K562 (cell line): Measurements from ENCODE around the gene TEX53. TPM values are rescaled to one million over a fixed set of nuclear protein-coding genes. Genes with fewer than 3 reads are reported as not detected.

ENCODE experiments used
- ATAC-seq: fragments of 200-7000 bp; cut with Tn5 transposase; 3 replicates; pipeline ENCODE4 v1.9.1; 2020; ENCODE audit warnings: moderate library complexity
- BruUV-seq: library from RNA; stranded (reverse); fragments of 400-500 nt; replicated peaks from 2 replicates; lab custom pipeline; 2021; lab: Mats Ljungman, UMichigan
- CTCF ChIA-PET: fragments of 300-600 bp; formaldehyde crosslinking; extraction: SDS; loops from one replicate; lab custom pipeline; 2021; ENCODE audit warnings: low intra/inter-chr PET ratio; lab: Yijun Ruan, JAX
- POLR2A ChIA-PET: fragments of 300-600, 350-650 bp; sonication (Branson Sonifier 250); formaldehyde crosslinking; extraction: SDS; loops from one replicate; lab custom pipeline; 2021; ENCODE audit warnings: antibody characterized with exemption, inconsistent platforms; lab: Yijun Ruan, JAX
- DNase-seq, 4 experiments: peaks; one replicate each; pipeline versions ENCODE4 v3.0.0 to v3.0.0-alpha.2; 2011 to 2018; ENCODE audit warnings: low spot score in 3 of 4, mixed read lengths in 3 of 4; ENCODE audit errors: extremely low read depth in 1 of 4
- FAIRE-seq: peaks from 2 replicates; lab custom pipeline; 2011; peaks lifted over from hg19 to GRCh38; lab: Jason Lieb, UNC
- H2AFZ ChIP-seq: 2 replicates; pipeline ENCODE4 v1.6.0; 2011; ENCODE audit warnings: low read depth, low read length, control low read depth, inconsistent platforms
- H3K27ac ChIP-seq: fragments of 200-600 bp; 3 replicates; pipeline ENCODE4 v1.8.0; 2011; ENCODE audit warnings: low read depth, mild to moderate bottlenecking, control low read depth, inconsistent platforms, low read length, moderate library complexity, mixed read lengths; ENCODE audit errors: extremely low read depth
- H3K27me3 ChIP-seq, 2 experiments: fragments of 300-600 bp in 1 of 2; 2 replicates in 1 of 2; 3 replicates in 1 of 2; pipeline versions ENCODE4 v1.6.0 to v1.8.0; 2011; ENCODE audit warnings: inconsistent platforms in 2 of 2, low read length in 2 of 2, mild to moderate bottlenecking in 1 of 2, mixed read lengths in 1 of 2, moderate library complexity in 1 of 2; ENCODE audit not compliant: control insufficient read depth in 2 of 2, insufficient read depth in 2 of 2
- H3K36me3 ChIP-seq: fragments of 300-600 bp; 3 replicates; pipeline ENCODE4 v1.8.0; 2011; ENCODE audit warnings: mild to moderate bottlenecking, low read length, inconsistent platforms; ENCODE audit not compliant: control insufficient read depth, insufficient read depth
- H3K4me1 ChIP-seq, 2 experiments: fragments of 200-600 bp in 1 of 2; replicated peaks in 1 of 2; 2 replicates in 1 of 2; 3 replicates in 1 of 2; pipeline versions ENCODE4 v1.5.1 to v1.8.0; 2011; ENCODE audit warnings: inconsistent platforms in 2 of 2, low read length in 2 of 2, mild to moderate bottlenecking in 1 of 2, mixed read lengths in 1 of 2, moderate library complexity in 1 of 2; ENCODE audit not compliant: control insufficient read depth in 2 of 2, insufficient read depth in 2 of 2
- H3K4me2 ChIP-seq: 2 replicates; pipeline ENCODE4 v1.6.1; 2011; ENCODE audit warnings: low read length, control low read depth, inconsistent platforms, mixed read lengths; ENCODE audit not compliant: insufficient read depth
- H3K4me3 ChIP-seq: fragments of 200-600 bp; sonication (generic), shearing (Covaris generic); 2 replicates; pipeline ENCODE4 v1.5.1; 2016; ENCODE audit warnings: control low read depth, inconsistent platforms
- H3K79me2 ChIP-seq: fragments of 200-600 bp; 3 replicates; pipeline ENCODE4 v1.8.0; 2011; ENCODE audit warnings: low read length, inconsistent platforms; ENCODE audit not compliant: control insufficient read depth, insufficient read depth
- H3K9ac ChIP-seq, 2 experiments: 2 replicates each; pipeline versions ENCODE4 v1.6.0 to v1.6.1; 2011; ENCODE audit warnings: low read depth in 2 of 2, low read length in 2 of 2, control low read depth in 1 of 2, inconsistent platforms in 1 of 2, mild to moderate bottlenecking in 1 of 2, mixed read lengths in 1 of 2; ENCODE audit not compliant: insufficient read depth in 1 of 2
- H3K9me1 ChIP-seq: one replicate; pipeline ENCODE4 v1.6.0; 2011; ENCODE audit warnings: inconsistent platforms, mild to moderate bottlenecking, low read length, moderate library complexity; ENCODE audit not compliant: control insufficient read depth, insufficient read depth
- H3K9me3 ChIP-seq: replicated peaks from 2 replicates; pipeline ENCODE4 v1.5.1; 2011; ENCODE audit warnings: low read depth, low read length, inconsistent platforms; ENCODE audit not compliant: control insufficient read depth, insufficient read depth
- H4K20me1 ChIP-seq: replicated peaks from 2 replicates; pipeline ENCODE4 v1.6.1; 2011; ENCODE audit warnings: low read length, inconsistent platforms, mixed read lengths; ENCODE audit not compliant: control insufficient read depth, insufficient read depth
- CBX2 ChIP-seq: fragments of 200-600 bp; sonication (generic); IDR thresholded peaks from one replicate; pipeline ENCODE4 v1.6.1; 2012; ENCODE audit warnings: mild to moderate bottlenecking, low read length, inconsistent platforms; ENCODE audit not compliant: insufficient read depth, poor library complexity, severe bottlenecking
- CEBPB ChIP-seq: fragments of 450-650 bp; IDR thresholded peaks from 2 replicates; pipeline ENCODE4 v1.6.1; 2016; ENCODE audit warnings: missing genetic modification characterization, missing compliant biosample characterization
- ETS2 ChIP-seq: IDR thresholded peaks from 2 replicates; pipeline ENCODE4 v1.6.1; 2016; ENCODE audit warnings: borderline replicate concordance, missing genetic modification characterization, mild to moderate bottlenecking, moderate library complexity, missing compliant biosample characterization; ENCODE audit not compliant: poor library complexity, severe bottlenecking
- ETV6 ChIP-seq, 3 experiments: fragments of 150-350 bp in 1 of 3; sonication (generic) in 1 of 3; formaldehyde crosslinking in 1 of 3; IDR thresholded peaks; 2 replicates each; pipeline versions ENCODE4 v1.6.1 to v1.8.0; 2014 to 2022; ENCODE audit warnings: borderline replicate concordance in 2 of 3, low read depth in 2 of 3, antibody characterized with exemption in 1 of 3, low read length in 1 of 3, mild to moderate bottlenecking in 1 of 3, missing genetic modification reagents in 1 of 3
- LCOR ChIP-seq: sonication (generic); formaldehyde crosslinking; IDR thresholded peaks from 2 replicates; pipeline ENCODE4 v1.8.0; 2022; ENCODE audit warnings: mild to moderate bottlenecking, missing genetic modification reagents
- MCM3 ChIP-seq: fragments of 450-650 bp; IDR thresholded peaks from 2 replicates; pipeline ENCODE4 v1.6.1; 2016
- MLLT1 ChIP-seq, 2 experiments: fragments of 450-650 bp; IDR thresholded peaks; 2 replicates each; pipeline ENCODE4 v1.6.1; 2016
- TCF15 ChIP-seq: fragments of 250-450 bp; sonication (Bioruptor Pico); IDR thresholded peaks from 2 replicates; pipeline ENCODE4 v1.8.0; 2022; ENCODE audit warnings: moderate library complexity, mild to moderate bottlenecking, inconsistent platforms
- TFAM ChIP-seq: fragments of 250-450 bp; sonication (Bioruptor Pico); conservative IDR thresholded peaks from 2 replicates; pipeline ENCODE4 v1.5.0; 2021; ENCODE audit warnings: mild to moderate bottlenecking, moderate library complexity
- ZNF436 ChIP-seq: fragments of 250-450, 450-650 bp; sonication (Bioruptor Pico); formaldehyde crosslinking; IDR thresholded peaks from 2 replicates; pipeline ENCODE4 v1.7.0; 2020; ENCODE audit warnings: mild to moderate bottlenecking
- ZNF57 ChIP-seq: fragments of 450-650 bp; formaldehyde crosslinking; IDR thresholded peaks from 2 replicates; pipeline ENCODE4 v1.4.0; 2020; ENCODE audit warnings: mild to moderate bottlenecking, moderate library complexity
- WGBS: fragments of 100-300 bp; shearing (Covaris generic); methylation state at CpG from one replicate; pipeline ENCODE4 v1.1.6; 2016; ENCODE audit warnings: low coverage, mixed read lengths; ENCODE audit not compliant: insufficient coverage; ENCODE audit errors: missing lambda C conversion rate; 5-methylcytosine and 5-hydroxymethylcytosine counted together
- in situ Hi-C: fragments of 300-500 bp; cut with MboI; formaldehyde crosslinking; loops from 4 replicates; pipeline ENCODE4 v1.15.0; 2018; ENCODE audit warnings: inconsistent platforms, mixed read lengths
- intact Hi-C: fragments of 100-400 bp; cut with micrococcal nuclease; formaldehyde crosslinking; loops from 2 replicates; pipeline ENCODE4 v1.14.2; 2022
- polyA plus RNA-seq, 8 experiments: library from polyadenylated mRNA; depleted of rRNA in 4 of 8; stranded (reverse) in 5 of 8; unstranded in 3 of 8; fragments of >200 nt; fragmentation: Nextera tagmentation in 2 of 8; fragmentation: Illumina TruSeq in 1 of 8; extraction: Ambion mirVana in 2 of 8; extraction: Trizol in 1 of 8; gene quantifications; 2 replicates each; pipeline versions ENCODE4 v1.2.1 to v1.2.3, GENCODE V29; 2011 to 2014; ENCODE audit warnings: inconsistent platforms in 1 of 8, missing spikeins in 1 of 8
- total RNA-seq, 7 experiments: library from RNA; depleted of rRNA in 6 of 7; stranded (reverse); fragments of >200 nt in 6 of 7; fragmentation: Illumina TruSeq in 2 of 7; extraction: Trizol in 2 of 7; gene quantifications; 2 replicates each; pipeline versions ENCODE4 v1.2.1 to v1.2.3, GENCODE V29; 2011 to 2021; ENCODE audit warnings: low replicate concordance in 1 of 7
- TF ChIP-seq, protein P1 (sequence below): fragments of 450-650 bp; formaldehyde crosslinking; IDR thresholded peaks from 2 replicates; pipeline ENCODE4 v1.4.0; 2020; ENCODE audit warnings: mild to moderate bottlenecking, moderate library complexity

Gene TEX53
- total and polyA plus RNA-seq, 9 of the 15 experiments (the other 6 are each of a cell fraction or from before 2014, with no cell fraction given) = not detected

DNA sequence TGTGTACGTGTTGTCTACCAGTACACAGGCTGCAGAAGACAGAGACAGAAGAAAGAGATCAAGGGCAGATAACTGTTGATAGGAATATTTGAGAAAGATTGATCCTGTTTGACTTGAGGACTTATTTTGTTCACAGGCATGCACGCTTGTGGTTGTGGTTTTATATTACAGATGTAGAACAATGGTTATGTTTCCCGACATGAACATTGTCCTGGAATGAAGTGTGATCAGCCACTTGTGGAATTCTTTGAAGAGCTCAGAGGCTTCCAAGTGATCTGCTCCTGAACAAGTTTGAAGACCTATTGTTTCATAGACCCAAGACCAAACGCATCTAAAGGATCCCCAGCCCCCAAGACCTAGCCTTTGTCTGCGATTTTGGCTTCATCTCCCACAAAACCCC, 13.7 kb downstream of the TEX53 start:
- intact Hi-C loops (no loop called here), in situ Hi-C loops (no loop called here)
- BruUV-seq = no TSS peak

DNA sequence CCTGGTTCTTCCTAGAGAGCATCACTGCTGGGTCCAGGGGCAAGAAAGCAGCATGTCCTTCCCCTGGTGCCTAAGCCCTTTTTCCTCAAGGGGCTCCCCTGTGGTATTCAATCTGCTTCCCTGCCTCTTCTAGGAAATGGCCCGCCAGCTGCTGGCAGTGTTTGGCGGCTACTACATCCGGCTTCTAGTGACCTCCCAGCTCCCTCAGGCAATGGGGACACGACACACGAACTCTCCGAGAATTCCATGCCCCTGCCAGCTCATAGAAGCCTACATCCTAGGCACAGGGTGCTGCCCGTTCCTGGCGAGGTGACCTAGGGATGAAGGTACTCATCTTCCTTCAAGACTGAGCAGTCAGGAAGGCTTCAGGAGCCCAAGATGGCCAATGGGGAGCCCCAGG, 14.6 kb downstream of the TEX53 start:
- DNase-seq (no peak), ATAC-seq (no peak), FAIRE-seq (no peak)
- no peaks in the 10 kb centered on the region for H3K79me2 ChIP-seq
- H3K4me1 ChIP-seq = no peaks in the 10 kb centered on the region
- in situ Hi-C loops = no loop called here
- H3K9ac ChIP-seq = no peak overlapping the region; a peak in 1 of 4 replicates
- 83% methylated on average over 7 of the region's 8 CpGs for WGBS
- POLR2A ChIA-PET = interaction anchor here (0.7 to 2.7 kb wide), 3 partner anchors 9 to 17 kb away, joined by 3 to 7 read pairs (median 3); no protein-coding TSS in a partner anchor
- H3K36me3 ChIP-seq = peaks cover 36% of the 10 kb centered on the region; the same call in 2 of the 3 replicates
- no TSS peak for BruUV-seq
- CTCF ChIA-PET = no interaction called here
- no peak overlapping the region for H2AFZ ChIP-seq
- H3K27ac ChIP-seq = no peak overlapping the region
- H3K4me2 ChIP-seq = no peak overlapping the region
- intact Hi-C loops = no loop called here
- H3K27me3 ChIP-seq = no peaks in the 10 kb centered on the region
- no peaks in the 10 kb centered on the region; the same call in 1 of the 2 replicates for H3K9me3 ChIP-seq
- H4K20me1 ChIP-seq = no peaks in the 10 kb centered on the region
- H3K4me3 ChIP-seq = no peak overlapping the region
- no peaks in the 10 kb centered on the region for H3K9me1 ChIP-seq
- no peak for TF ChIP-seq MLLT1 (IDR thresholded peaks at IDR 0.05)
- TF ChIP-seq TFAM (CRISPR knock-in tag) = no peak
- TF ChIP-seq ETV6 (IDR thresholded peaks at IDR 0.05; ENCODE audit: borderline replicate concordance in 1 of 2, low read depth in 2 of 2, low read length in 1 of 2) = no peak
- TF ChIP-seq ETV6 (CRISPR knock-in tag; IDR thresholded peaks at IDR 0.05; ENCODE audit: borderline replicate concordance) = no peak
- TF ChIP-seq TCF15 = no peak
- TF ChIP-seq ZNF57 (CRISPR knock-in tag) = no peak
- TF ChIP-seq LCOR (CRISPR knock-in tag) = no peak
- TF ChIP-seq, protein P1, sequence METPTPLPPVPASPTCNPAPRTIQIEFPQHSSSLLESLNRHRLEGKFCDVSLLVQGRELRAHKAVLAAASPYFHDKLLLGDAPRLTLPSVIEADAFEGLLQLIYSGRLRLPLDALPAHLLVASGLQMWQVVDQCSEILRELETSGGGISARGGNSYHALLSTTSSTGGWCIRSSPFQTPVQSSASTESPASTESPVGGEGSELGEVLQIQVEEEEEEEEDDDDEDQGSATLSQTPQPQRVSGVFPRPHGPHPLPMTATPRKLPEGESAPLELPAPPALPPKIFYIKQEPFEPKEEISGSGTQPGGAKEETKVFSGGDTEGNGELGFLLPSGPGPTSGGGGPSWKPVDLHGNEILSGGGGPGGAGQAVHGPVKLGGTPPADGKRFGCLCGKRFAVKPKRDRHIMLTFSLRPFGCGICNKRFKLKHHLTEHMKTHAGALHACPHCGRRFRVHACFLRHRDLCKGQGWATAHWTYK (CRISPR knock-in tag) = no peak
- TF ChIP-seq ETS2 (tag) = no peak
- TF ChIP-seq CEBPB (tag) = no peak
- TF ChIP-seq ZNF436 (CRISPR knock-in tag) = no peak

More for the DNA sequence above, 13.7 kb downstream of the TEX53 start:
- Histone ChIP-seq H3K4me3 (no peak overlapping the region), H3K9me3 (no peaks in the 10 kb centered on the region; the same call in 1 of the 2 replicates), H4K20me1 (no peaks in the 10 kb centered on the region), H3K27me3 (no peaks in the 10 kb centered on the region), H3K9ac (no peak overlapping the region), H2AFZ (no peak overlapping the region), H3K9me1 (no peaks in the 10 kb centered on the region), H3K79me2 (no peaks in the 10 kb centered on the region), H3K36me3 (peaks cover 36% of the 10 kb centered on the region; the same call in 2 of the 3 replicates), H3K4me1 (no peaks in the 10 kb centered on the region), H3K27ac (no peak overlapping the region), H3K4me2 (no peak overlapping the region)
- DNase-seq (no peak), FAIRE-seq (no peak), ATAC-seq (no peak)
- ChIA-PET POLR2A (interaction anchor here (2.7 kb wide), 1 partner anchor 9 kb away, joined by 7 read pairs; no protein-coding TSS in a partner anchor), CTCF (no interaction called here)
- TF ChIP-seq CBX2 = no peak
- no peak for TF ChIP-seq MCM3
- WGBS = 84% methylated on average over 5 of the region's 5 CpGs
